HG02852 (cell line): Measurements from ENCODE around the gene DDX54.
A peak's percentile ranks its signal among the peaks of the same experiment; 100 is the strongest.

ENCODE experiments used
- ATAC-seq: cut with Tn5 transposase; IDR thresholded peaks from one replicate; pipeline ENCODE4 v1.9.1; 2021; ENCODE audit warnings: mild to moderate bottlenecking, moderate library complexity; ENCODE audit not compliant: unreplicated experiment

The DDX54 gene

GRCh38 chr12:113164014-113164413, 21.3 kb downstream of the DDX54 start:
- no peak for ATAC-seq

GRCh38 chr12:113163030-113163360, 22.3 kb downstream of the DDX54 start:
- ATAC-seq = no peak

DNA sequence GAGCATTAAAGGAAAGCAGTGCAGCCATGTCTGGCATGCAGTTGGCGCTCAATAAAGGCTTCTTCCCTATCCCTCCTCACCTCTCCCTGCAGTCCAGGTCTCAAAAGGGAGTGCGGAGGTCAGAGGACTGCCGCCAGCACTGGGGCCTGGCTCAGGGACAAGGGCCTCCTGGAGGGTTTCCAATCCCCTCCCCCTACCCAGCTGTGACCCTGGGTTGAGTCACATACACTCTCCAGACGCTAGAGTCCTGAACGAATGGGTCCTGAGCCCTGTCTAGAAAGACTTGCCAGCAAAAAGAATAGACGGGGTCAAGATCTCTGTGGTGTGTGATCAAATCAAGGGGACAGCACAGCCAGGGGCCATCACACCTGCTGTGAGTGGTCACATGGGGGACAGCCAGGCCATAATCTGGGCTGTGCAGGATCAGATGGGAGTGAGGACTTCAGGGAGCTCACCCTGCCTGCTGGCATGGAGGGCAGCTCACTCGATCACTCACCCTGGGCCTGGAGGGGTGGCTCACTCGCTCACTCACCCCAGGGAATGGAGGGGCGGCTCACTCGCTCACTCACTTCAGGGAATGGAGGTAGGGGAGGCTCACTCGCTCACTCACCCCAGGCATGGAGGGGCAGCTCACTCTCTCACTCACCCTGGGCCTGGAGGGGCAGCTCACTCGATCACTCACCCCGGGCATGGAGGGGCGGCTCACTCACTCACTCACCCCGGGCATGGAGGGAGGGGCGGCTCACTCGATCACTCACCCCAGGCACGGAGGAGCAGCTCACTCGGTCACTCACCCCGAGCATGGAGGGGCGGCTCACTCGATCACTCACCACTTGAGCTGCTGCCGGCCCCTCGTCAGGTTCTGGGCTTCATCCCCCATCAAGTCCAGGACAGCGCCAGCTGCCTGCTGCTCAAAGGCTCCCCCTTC, 22.9 kb downstream of the DDX54 start:
- no peak for ATAC-seq

DNA sequence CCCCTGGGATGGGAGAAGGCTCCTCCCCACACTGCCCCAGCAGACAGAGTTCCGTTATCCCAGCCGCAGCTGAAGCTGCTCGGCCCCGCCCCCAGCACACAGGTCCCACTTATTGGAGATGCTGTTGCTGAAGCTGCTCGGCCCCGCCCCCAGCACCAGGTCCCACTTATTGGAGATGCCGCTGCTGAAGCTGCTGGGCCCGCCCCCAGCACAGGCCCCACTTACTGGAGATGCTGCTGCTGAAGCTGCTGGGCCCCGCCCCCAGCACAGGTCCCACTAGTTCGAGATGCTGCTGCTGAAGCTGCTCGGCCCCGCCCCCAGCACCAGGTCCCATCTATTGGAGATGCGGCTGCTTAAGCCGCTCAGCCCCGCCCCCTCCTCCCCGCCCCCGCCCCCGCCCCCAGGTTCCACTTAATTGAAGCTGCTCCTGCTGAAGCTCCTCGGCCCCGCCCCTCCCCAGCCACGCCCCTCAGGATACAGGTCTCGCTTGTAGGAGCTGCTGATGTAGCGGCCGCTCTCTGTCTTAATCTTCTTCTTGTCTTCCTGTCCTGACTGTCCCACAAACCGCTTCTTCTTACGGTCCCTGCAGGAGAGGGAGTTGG, 23.8 kb downstream of the DDX54 start:
- no peak for ATAC-seq

GRCh38 chr12:113159937-113160336, 25.3 kb downstream of the DDX54 start:
- no peak for ATAC-seq

DNA sequence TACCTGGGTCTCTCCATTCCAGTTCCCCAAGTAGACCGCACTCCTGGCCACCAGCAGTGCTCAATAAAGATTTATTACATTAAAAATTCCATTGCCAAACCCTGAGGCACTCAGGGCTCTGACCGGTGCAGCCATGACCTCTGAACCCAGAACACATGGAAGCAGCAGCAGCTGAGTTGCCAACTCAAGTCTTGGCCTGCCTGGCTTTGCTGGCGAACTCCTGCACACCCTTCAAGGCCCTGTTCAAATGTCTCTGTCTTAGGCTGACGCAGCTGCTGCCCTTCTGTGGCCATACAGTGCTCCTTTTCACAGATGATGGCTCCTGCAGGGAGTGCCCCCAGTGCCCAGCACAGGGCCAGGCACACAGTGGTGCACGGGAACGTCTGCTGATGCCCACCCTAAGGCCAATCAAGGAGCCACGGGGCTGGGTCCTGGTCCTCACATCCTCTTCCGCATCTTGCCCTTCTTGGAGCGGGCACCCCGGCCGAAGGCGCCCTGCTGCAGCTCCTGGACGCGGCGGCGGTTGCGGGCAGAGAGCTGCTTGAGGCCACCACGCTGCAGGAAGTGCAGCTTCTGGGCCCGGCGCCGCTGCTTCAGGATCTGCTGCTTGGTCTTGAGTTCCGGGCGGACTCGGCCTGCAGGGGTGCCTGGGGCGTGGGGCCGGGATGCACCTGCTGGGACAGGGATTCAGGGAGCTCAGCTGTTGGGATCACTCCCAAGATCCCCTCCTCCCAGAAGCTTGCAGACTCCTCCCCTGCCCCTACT, 26.7 kb downstream of the DDX54 start:
- ATAC-seq = no peak

- ATAC-seq = no peak
Measured at GRCh38 chr12:113157218-113157859, 27.9 kb downstream of the DDX54 start.

DNA sequence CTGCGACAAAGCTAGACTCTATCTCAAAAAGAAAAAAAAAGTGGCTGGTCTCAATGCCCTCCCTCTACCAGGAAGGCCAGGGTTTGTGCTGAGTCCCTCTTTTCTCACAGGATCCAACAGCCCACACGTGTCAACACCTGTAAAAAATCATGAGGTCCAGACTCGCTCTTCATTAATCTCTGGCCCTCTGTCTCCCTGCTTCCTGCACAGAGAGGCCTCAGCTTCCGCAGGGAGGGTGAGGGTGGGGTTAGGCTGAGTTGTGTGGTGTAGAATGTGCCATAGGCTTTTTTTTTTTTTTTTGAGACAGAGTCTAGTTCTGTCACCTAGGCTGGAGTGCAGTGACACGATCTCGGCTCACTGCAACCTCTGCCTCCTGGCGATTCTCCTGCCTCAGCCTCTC, 29.6 kb downstream of the DDX54 start:
- ATAC-seq = no peak

DNA sequence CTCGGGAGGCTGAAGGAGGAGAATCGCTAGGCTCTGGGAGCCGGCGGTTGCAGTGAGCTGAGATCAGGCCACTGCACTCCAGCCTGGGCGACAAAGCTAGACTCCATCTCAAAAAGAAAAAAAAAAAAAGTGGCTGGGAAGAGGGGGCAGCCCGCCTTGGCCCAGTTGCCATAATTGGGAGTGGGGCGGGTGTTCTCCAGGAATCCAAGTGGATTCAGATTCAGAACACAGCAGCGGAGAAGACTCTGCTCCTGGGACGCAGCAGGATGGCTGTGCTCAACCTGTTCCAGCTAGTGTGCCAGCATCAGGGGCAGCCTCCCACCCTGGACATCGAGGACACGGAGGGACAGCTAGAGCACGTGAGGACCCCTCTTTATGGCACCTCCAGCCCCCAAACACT, 30.2 kb downstream of the DDX54 start:
- no peak for ATAC-seq

DNA sequence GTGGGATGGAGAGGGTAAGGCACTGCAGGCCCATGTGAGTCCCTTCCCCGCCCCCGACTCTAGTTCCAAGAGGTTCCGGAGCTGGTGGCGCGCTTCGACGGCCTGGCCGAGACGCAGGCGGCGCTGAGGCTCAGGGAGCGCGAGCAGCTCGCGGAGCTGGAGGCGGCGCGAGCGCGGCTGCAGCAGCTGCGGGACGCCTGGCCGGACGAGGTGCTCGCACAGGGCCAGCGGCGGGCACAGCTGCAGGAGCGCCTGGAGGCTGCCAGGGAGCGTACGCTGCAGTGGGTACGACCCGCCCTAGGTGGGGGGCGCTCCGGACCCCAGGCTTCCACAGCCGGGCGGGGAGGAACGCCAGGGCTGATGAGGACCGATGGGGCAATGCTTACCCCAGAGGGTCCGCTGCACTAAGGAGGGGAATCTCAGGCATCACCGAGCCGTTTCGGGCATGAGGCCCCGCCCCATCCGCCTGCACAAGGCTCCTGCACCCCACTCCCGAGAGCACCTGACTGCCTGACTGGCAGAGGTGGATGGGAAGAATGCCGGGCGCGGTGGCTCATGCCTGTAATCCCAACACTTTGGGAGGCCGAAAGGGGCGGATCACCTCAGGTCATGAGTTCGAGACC, 30.8 kb downstream of the DDX54 start:
- ATAC-seq = no peak

GRCh38 chr12:113152835-113153814, 32.2 kb downstream of the DDX54 start:
- ATAC-seq = peak; percentile 65

GRCh38 chr12:113152196-113152834, 33.0 kb downstream of the DDX54 start:
- no peak for ATAC-seq

GRCh38 chr12:113151655-113152054, 33.6 kb downstream of the DDX54 start:
- ATAC-seq = no peak

DNA sequence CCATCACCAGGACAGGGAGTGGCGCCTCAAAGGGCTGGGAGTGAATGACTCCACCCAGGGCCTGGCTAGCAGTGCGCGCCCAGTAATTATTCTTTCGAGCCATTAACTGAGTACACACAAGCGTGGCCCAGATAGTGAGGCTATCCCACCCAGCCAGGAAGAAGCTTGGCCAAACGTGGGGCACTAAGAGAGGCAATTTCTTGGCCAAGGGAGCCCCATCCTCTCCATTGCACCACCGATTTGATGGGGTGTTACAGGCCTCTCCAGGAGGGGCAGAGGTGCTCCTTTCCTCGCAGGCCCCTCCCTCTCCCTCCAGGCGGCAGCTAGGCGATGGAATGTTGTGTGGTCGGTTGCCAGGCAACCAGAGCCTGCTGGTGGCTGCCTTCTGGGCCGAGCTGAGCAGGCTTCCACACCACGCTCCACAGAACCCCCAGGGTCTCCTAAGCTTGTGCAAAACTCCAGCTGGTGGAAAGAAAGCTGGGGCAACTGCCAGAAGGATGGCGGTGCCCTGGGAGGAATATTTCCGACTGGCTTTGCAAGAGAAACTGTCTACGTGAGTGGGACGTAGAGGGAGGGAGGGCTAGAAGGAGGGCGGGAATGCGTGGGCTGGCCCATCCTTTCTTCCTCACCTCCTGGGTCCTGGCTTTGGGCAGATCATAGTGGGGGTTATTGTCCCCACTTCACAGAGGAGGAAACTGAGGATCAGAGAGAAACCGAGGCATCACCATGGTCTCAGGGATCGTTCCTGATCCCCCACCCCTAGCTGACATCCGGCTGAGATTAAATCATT, 35.7 kb downstream of the DDX54 start, which contains the start of gene CFAP73:
TSS of gene CFAP73 (plus strand) at position 364 of the 790 bp plus-strand sequence. CDS start at position 498, 134 bp downstream.
- ATAC-seq = no peak

GRCh38 chr12:113146999-113147398, 38.3 kb downstream of the DDX54 start:
- ATAC-seq = no peak

DNA sequence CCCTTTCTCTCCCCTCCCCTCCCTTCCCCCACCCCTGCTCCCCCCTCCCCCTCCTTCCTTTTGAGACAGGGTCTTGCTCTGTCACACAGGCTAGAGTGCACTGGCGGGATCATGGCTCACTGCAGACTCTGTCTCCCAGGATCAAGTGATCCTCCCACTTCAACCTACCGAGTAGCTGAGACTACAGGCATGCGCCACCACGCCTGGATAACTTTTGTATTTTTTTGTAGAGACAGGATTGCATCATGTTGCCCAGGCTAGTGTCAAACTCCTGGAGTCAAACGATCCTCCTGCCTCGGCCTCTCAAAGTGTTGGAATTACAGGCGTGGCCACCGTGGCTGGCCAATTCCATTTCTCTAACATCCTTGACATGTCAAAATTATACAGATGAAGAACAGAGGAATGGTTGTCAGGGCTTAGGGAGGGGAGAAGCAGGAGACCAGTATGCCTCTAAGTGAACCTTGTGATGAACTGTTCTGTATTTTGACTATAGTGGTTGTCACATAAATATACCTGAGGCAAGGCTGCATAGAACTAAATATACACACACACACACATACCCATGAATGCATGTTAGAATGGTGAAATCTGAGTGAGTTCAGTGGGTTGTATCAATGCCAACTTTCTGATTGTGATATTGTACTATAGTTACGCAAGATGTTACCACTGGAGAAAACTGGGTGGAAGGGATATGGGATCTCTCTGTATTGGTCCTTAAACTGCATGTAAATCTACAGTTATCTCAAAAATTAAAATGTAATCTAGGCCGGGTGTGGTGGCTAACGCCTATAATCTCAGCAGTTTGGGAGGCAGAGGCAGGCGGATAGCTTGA, 39.3 kb downstream of the DDX54 start:
- ATAC-seq = no peak

GRCh38 chr12:113144806-113145205, 40.5 kb downstream of the DDX54 start:
- ATAC-seq = no peak
